WTC11 (cell line): ENCODE data around the gene RAB43. TPM values are rescaled to one million over a fixed set of nuclear protein-coding genes. Genes with fewer than 3 reads are reported as not detected.

Experiments
- ATAC-seq: fragments of 200-7000 bp; cut with Tn5 transposase; 2 replicates; pipeline ENCODE4 v1.10.0; 2021; ENCODE audit warnings: mild to moderate bottlenecking, moderate library complexity
- CTCF ChIA-PET: fragments of 300-600 bp; sonication (Branson Sonifier 250); formaldehyde crosslinking; loops from one replicate; lab custom pipeline; 2021; ENCODE audit warnings: antibody characterized with exemption; lab: Charles Lee
- POLR2A ChIA-PET: fragments of 350-600 bp; sonication (Branson Sonifier 250); formaldehyde crosslinking; loops from one replicate; lab custom pipeline; 2021; ENCODE audit warnings: antibody characterized with exemption; lab: Charles Lee
- DNase-seq: peaks from one replicate; pipeline ENCODE4 v3.0.0; 2021; ENCODE audit warnings: low spot score
- H3K27ac Mint-ChIP-seq: 2 replicates; pipeline ENCODE4 v1.8.0; 2021; ENCODE audit warnings: mixed read lengths
- H3K27me3 Mint-ChIP-seq: 2 replicates; pipeline ENCODE4 v1.8.0; 2021; ENCODE audit warnings: low read depth, mild to moderate bottlenecking, moderate library complexity, mixed read lengths
- H3K36me3 Mint-ChIP-seq: 2 replicates; pipeline ENCODE4 v1.8.0; 2021; ENCODE audit warnings: mixed read lengths
- H3K4me1 Mint-ChIP-seq: 2 replicates; pipeline ENCODE4 v1.8.0; 2022; ENCODE audit warnings: mixed read lengths
- H3K4me3 Mint-ChIP-seq: 2 replicates; pipeline ENCODE4 v1.8.0; 2021; ENCODE audit warnings: mild to moderate bottlenecking, moderate library complexity, mixed read lengths
- H3K9me3 Mint-ChIP-seq: 2 replicates; pipeline ENCODE4 v1.8.0; 2021; ENCODE audit warnings: mixed read lengths
- ARID4B ChIP-seq: sonication (generic); formaldehyde crosslinking; IDR thresholded peaks from 2 replicates; pipeline ENCODE4 v1.8.0; 2023; ENCODE audit warnings: missing genetic modification reagents, mild to moderate bottlenecking, borderline replicate concordance
- E2F1 ChIP-seq: sonication (generic); formaldehyde crosslinking; IDR thresholded peaks from 2 replicates; pipeline ENCODE4 v1.8.0; 2022; ENCODE audit warnings: mild to moderate bottlenecking, missing genetic modification reagents
- HMGA2 ChIP-seq: fragments of 250-450 bp; sonication (Bioruptor Pico); IDR thresholded peaks from 2 replicates; pipeline ENCODE4 v1.4.0; 2021; ENCODE audit warnings: mild to moderate bottlenecking, moderate library complexity
- MAX ChIP-seq: sonication (generic); formaldehyde crosslinking; IDR thresholded peaks from 2 replicates; pipeline ENCODE4 v1.8.0; 2022; ENCODE audit warnings: mild to moderate bottlenecking, missing genetic modification reagents
- MXD4 ChIP-seq: fragments of 250-450 bp; sonication (Bioruptor Pico); IDR thresholded peaks from 2 replicates; pipeline ENCODE4 v1.8.0; 2021; ENCODE audit warnings: mild to moderate bottlenecking, moderate library complexity, borderline replicate concordance
- NFATC4 ChIP-seq: fragments of 250-450 bp; sonication (Bioruptor Pico); IDR thresholded peaks from 2 replicates; pipeline ENCODE4 v1.9.0; 2021; ENCODE audit warnings: mild to moderate bottlenecking
- SMAD4 ChIP-seq: sonication (generic); formaldehyde crosslinking; IDR thresholded peaks from 2 replicates; pipeline ENCODE4 v1.8.0; 2022; ENCODE audit warnings: mild to moderate bottlenecking, missing genetic modification reagents
- USF1 ChIP-seq: sonication (generic); formaldehyde crosslinking; IDR thresholded peaks from 2 replicates; pipeline ENCODE4 v1.8.0; 2022; ENCODE audit warnings: mild to moderate bottlenecking, missing genetic modification reagents
- ZNF121 ChIP-seq: sonication (generic); formaldehyde crosslinking; IDR thresholded peaks from 2 replicates; pipeline ENCODE4 v1.8.0; 2023; ENCODE audit warnings: missing genetic modification reagents
- ZNF423 ChIP-seq: fragments of 250-450 bp; sonication (Bioruptor Pico); IDR thresholded peaks from 2 replicates; pipeline ENCODE4 v2.1.2; 2022; ENCODE audit warnings: mild to moderate bottlenecking, moderate library complexity
- total RNA-seq: library from RNA; stranded (reverse); gene quantifications from 3 replicates; pipeline ENCODE4 v1.2.3, GENCODE V29; 2021
- TF ChIP-seq, protein P1 (sequence below): sonication (generic); formaldehyde crosslinking; IDR thresholded peaks from 2 replicates; pipeline ENCODE4 v1.8.1; 2023; ENCODE audit warnings: mild to moderate bottlenecking, missing genetic modification reagents, borderline replicate concordance
- TF ChIP-seq, protein P2 (sequence below): fragments of 250-450 bp; sonication (Bioruptor Pico); IDR thresholded peaks from 2 replicates; pipeline ENCODE4 v1.9.0; 2021; ENCODE audit warnings: mild to moderate bottlenecking, borderline replicate concordance
- TF ChIP-seq, protein P3 (sequence below): fragments of 200-600 bp; IDR thresholded peaks from 2 replicates; pipeline ENCODE4 v1.8.0; 2022; ENCODE audit warnings: antibody characterized with exemption

Gene RAB43
- total RNA-seq, 1 experiment from 2014 or later, result 34.5 TPM

- TF ChIP-seq MAX (CRISPR knock-in tag), result no peak
- no peak for TF ChIP-seq HMGA2
- no peak for TF ChIP-seq MXD4 (CRISPR knock-in tag)
- no peak for TF ChIP-seq ARID4B (CRISPR knock-in tag)
Observed at GRCh38 chr3:129128357-129129155, 7.0 kb upstream of the RAB43 start (continued).

DNA sequence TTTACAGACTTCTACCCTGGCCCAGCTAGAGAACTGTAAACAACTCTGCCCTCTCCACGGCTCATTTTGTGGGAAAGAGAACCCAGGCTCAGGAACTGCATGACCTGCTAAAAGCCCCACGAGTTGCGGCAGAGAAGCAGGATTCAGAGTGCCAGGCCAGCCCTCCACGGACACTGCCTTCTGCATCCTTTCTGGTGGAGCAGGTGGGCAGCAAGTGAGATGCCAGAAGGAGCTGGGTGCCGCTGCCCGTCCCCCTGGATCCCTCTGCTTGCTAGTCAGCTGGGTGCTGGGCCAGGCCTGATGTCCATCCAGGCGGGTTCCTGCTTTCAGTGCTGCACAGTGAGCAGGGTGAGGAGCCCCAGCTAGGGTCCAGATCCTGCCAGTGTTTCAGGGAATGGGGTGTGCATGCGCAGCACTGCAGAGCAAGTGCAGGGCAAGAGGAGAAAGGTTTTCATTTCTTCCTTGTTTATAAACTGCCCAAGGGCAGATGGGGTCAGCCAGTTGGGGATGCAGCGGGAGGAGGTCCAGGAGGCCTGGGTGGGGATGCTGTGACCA, 5.2 kb upstream of the RAB43 start:
- H3K4me3 Mint-ChIP-seq, result no peak overlapping the region
- no peak for ATAC-seq
- H3K27ac Mint-ChIP-seq, result peak overlapping the region; percentile 27; the same call in 1 of the 2 replicates
- DNase-seq, result no peak
- POLR2A ChIA-PET, result no interaction called here
- CTCF ChIA-PET, result interaction anchor here (1.1 kb wide), 1 partner anchor 157 kb away, joined by 3 read pairs; no protein-coding TSS in a partner anchor
- no peaks in the 10 kb centered on the region for H3K9me3 Mint-ChIP-seq
- H3K4me1 Mint-ChIP-seq, result peaks cover 10% of the 10 kb centered on the region
- H3K27me3 Mint-ChIP-seq, result peaks cover 4% of the 10 kb centered on the region; the same call in 1 of the 2 replicates
- peaks cover 17% of the 10 kb centered on the region for H3K36me3 Mint-ChIP-seq
- TF ChIP-seq NFATC4 (no peak), ZNF423 (no peak), SMAD4 (CRISPR knock-in tag) (no peak), ZNF121 (no peak), USF1 (CRISPR knock-in tag) (no peak), E2F1 (CRISPR knock-in tag) (no peak)
- TF ChIP-seq, protein P1, sequence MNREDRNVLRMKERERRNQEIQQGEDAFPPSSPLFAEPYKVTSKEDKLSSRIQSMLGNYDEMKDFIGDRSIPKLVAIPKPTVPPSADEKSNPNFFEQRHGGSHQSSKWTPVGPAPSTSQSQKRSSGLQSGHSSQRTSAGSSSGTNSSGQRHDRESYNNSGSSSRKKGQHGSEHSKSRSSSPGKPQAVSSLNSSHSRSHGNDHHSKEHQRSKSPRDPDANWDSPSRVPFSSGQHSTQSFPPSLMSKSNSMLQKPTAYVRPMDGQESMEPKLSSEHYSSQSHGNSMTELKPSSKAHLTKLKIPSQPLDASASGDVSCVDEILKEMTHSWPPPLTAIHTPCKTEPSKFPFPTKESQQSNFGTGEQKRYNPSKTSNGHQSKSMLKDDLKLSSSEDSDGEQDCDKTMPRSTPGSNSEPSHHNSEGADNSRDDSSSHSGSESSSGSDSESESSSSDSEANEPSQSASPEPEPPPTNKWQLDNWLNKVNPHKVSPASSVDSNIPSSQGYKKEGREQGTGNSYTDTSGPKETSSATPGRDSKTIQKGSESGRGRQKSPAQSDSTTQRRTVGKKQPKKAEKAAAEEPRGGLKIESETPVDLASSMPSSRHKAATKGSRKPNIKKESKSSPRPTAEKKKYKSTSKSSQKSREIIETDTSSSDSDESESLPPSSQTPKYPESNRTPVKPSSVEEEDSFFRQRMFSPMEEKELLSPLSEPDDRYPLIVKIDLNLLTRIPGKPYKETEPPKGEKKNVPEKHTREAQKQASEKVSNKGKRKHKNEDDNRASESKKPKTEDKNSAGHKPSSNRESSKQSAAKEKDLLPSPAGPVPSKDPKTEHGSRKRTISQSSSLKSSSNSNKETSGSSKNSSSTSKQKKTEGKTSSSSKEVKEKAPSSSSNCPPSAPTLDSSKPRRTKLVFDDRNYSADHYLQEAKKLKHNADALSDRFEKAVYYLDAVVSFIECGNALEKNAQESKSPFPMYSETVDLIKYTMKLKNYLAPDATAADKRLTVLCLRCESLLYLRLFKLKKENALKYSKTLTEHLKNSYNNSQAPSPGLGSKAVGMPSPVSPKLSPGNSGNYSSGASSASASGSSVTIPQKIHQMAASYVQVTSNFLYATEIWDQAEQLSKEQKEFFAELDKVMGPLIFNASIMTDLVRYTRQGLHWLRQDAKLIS (CRISPR knock-in tag), result no peak
- TF ChIP-seq, protein P2, sequence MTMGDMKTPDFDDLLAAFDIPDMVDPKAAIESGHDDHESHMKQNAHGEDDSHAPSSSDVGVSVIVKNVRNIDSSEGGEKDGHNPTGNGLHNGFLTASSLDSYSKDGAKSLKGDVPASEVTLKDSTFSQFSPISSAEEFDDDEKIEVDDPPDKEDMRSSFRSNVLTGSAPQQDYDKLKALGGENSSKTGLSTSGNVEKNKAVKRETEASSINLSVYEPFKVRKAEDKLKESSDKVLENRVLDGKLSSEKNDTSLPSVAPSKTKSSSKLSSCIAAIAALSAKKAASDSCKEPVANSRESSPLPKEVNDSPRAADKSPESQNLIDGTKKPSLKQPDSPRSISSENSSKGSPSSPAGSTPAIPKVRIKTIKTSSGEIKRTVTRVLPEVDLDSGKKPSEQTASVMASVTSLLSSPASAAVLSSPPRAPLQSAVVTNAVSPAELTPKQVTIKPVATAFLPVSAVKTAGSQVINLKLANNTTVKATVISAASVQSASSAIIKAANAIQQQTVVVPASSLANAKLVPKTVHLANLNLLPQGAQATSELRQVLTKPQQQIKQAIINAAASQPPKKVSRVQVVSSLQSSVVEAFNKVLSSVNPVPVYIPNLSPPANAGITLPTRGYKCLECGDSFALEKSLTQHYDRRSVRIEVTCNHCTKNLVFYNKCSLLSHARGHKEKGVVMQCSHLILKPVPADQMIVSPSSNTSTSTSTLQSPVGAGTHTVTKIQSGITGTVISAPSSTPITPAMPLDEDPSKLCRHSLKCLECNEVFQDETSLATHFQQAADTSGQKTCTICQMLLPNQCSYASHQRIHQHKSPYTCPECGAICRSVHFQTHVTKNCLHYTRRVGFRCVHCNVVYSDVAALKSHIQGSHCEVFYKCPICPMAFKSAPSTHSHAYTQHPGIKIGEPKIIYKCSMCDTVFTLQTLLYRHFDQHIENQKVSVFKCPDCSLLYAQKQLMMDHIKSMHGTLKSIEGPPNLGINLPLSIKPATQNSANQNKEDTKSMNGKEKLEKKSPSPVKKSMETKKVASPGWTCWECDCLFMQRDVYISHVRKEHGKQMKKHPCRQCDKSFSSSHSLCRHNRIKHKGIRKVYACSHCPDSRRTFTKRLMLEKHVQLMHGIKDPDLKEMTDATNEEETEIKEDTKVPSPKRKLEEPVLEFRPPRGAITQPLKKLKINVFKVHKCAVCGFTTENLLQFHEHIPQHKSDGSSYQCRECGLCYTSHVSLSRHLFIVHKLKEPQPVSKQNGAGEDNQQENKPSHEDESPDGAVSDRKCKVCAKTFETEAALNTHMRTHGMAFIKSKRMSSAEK, result no peak
- TF ChIP-seq, protein P3, sequence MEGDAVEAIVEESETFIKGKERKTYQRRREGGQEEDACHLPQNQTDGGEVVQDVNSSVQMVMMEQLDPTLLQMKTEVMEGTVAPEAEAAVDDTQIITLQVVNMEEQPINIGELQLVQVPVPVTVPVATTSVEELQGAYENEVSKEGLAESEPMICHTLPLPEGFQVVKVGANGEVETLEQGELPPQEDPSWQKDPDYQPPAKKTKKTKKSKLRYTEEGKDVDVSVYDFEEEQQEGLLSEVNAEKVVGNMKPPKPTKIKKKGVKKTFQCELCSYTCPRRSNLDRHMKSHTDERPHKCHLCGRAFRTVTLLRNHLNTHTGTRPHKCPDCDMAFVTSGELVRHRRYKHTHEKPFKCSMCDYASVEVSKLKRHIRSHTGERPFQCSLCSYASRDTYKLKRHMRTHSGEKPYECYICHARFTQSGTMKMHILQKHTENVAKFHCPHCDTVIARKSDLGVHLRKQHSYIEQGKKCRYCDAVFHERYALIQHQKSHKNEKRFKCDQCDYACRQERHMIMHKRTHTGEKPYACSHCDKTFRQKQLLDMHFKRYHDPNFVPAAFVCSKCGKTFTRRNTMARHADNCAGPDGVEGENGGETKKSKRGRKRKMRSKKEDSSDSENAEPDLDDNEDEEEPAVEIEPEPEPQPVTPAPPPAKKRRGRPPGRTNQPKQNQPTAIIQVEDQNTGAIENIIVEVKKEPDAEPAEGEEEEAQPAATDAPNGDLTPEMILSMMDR, result no peak
